ENCODE data around the gene KIAA1671.

- TF ChIP-seq PAX5 (IDR thresholded peaks at IDR 0.05; ENCODE audit: insufficient read depth, low read length, severe bottlenecking): no peak
- no peak for TF ChIP-seq POLR2AphosphoS5 (IDR thresholded peaks at IDR 0.05; ENCODE audit: low read depth, low read length)
- no peak for TF ChIP-seq POLR2A (IDR thresholded peaks at IDR 0.05; ENCODE audit: low read depth, low read length)
- TF ChIP-seq TAF1 (IDR thresholded peaks at IDR 0.05; ENCODE audit: low read depth, low read length): no peak
- no peak for TF ChIP-seq SPI1 (IDR thresholded peaks at IDR 0.05; ENCODE audit: low read depth, low read length)
Measured at GRCh38 chr22:25197340-25197739, 244.8 kb downstream of the KIAA1671 start.

Data from GM12891 (cell line).